GM12878 (cell line): ENCODE measurements around the gene SERPINH1. TPM values are rescaled to one million over a fixed set of nuclear protein-coding genes. Genes with fewer than 3 reads are reported as not detected.

ENCODE experiments used
- ATAC-seq: fragments of 200-7000 bp; cut with Tn5 transposase; 3 replicates; pipeline ENCODE4 v1.9.1; 2020; ENCODE audit warnings: mild to moderate bottlenecking, moderate library complexity
- BruUV-seq: library from RNA; stranded (reverse); fragments of 400-500 nt; replicated peaks from 2 replicates; lab custom pipeline; 2021; lab: Mats Ljungman, UMichigan
- CTCF ChIA-PET: fragments of 300-600 bp; sonication (Branson Sonifier 250); formaldehyde crosslinking; extraction: SDS; loops from one replicate; lab custom pipeline; 2021; ENCODE audit warnings: inconsistent platforms; lab: Yijun Ruan, JAX
- POLR2A ChIA-PET: fragments of 350-600 bp; formaldehyde crosslinking; extraction: SDS; loops from one replicate; lab custom pipeline; 2021; ENCODE audit warnings: inconsistent platforms; lab: Charles Lee
- RAD21 ChIA-PET: fragments of 300-600 bp; sonication (Branson Sonifier 250); formaldehyde crosslinking; loops from one replicate; lab custom pipeline; 2023; ENCODE audit warnings: antibody characterized with exemption; ENCODE audit not compliant: unreplicated experiment; lab: Charles Lee
- SMC1A ChIA-PET: fragments of 300-600 bp; sonication (Branson Sonifier 250); formaldehyde crosslinking; loops from one replicate; lab custom pipeline; 2023; ENCODE audit not compliant: unreplicated experiment, uncharacterized antibody; lab: Charles Lee
- DNase-seq: peaks from one replicate; pipeline ENCODE4 v3.0.0-alpha.2; 2011; ENCODE audit warnings: low read depth, low spot score
- FAIRE-seq: peaks from 3 replicates; lab custom pipeline; 2011; peaks lifted over from hg19 to GRCh38; lab: Jason Lieb, UNC
- H2AFZ ChIP-seq: 2 replicates; pipeline ENCODE4 v1.6.0; 2011; ENCODE audit warnings: low read depth, low read length, control low read depth; ENCODE audit not compliant: control insufficient read depth
- H3K27ac ChIP-seq: 2 replicates; pipeline ENCODE4 v1.5.1; 2011; ENCODE audit warnings: control low read depth; ENCODE audit not compliant: control insufficient read depth, insufficient read depth
- H3K27me3 ChIP-seq, 2 experiments: replicated peaks in 1 of 2; 2 replicates each; pipeline versions ENCODE4 v1.6.0 to v1.6.1; 2011; ENCODE audit warnings: low read length in 1 of 2; ENCODE audit not compliant: control insufficient read depth in 2 of 2, insufficient read depth in 2 of 2
- H3K36me3 ChIP-seq, 2 experiments: 2 replicates each; pipeline ENCODE4 v1.5.1; 2011; ENCODE audit warnings: low read length in 1 of 2; ENCODE audit not compliant: control insufficient read depth in 2 of 2, insufficient read depth in 2 of 2
- H3K4me1 ChIP-seq: 2 replicates; pipeline ENCODE4 v1.6.1; 2011; ENCODE audit warnings: mild to moderate bottlenecking, low read length, moderate library complexity, mixed read lengths; ENCODE audit not compliant: control insufficient read depth, insufficient read depth
- H3K4me2 ChIP-seq: 2 replicates; pipeline ENCODE4 v1.6.0; 2011; ENCODE audit warnings: control low read depth; ENCODE audit not compliant: control insufficient read depth, insufficient read depth
- H3K4me3 ChIP-seq: fragments of 200-600 bp; sonication (generic); 2 replicates; pipeline ENCODE4 v1.5.1; 2016
- H3K79me2 ChIP-seq: 2 replicates; pipeline ENCODE4 v1.6.0; 2011; ENCODE audit warnings: low read length; ENCODE audit not compliant: control insufficient read depth, insufficient read depth
- H3K9ac ChIP-seq: 2 replicates; pipeline ENCODE4 v1.8.0; 2011; ENCODE audit warnings: low read length, control low read depth, mixed read lengths; ENCODE audit not compliant: control insufficient read depth, insufficient read depth
- H3K9me3 ChIP-seq: replicated peaks from 3 replicates; pipeline ENCODE4 v1.5.1; 2011; ENCODE audit warnings: mild to moderate bottlenecking, low read length; ENCODE audit not compliant: control insufficient read depth, insufficient read depth
- H4K20me1 ChIP-seq: 2 replicates; pipeline ENCODE4 v1.6.0; 2011; ENCODE audit not compliant: control insufficient read depth, insufficient read depth
- ASH2L ChIP-seq: fragments of 300-600, 200-600 bp; sonication (generic); IDR thresholded peaks from 2 replicates; pipeline ENCODE4 v1.6.1; 2017; ENCODE audit warnings: low read depth, mild to moderate bottlenecking, borderline replicate concordance
- CREB1 ChIP-seq: IDR thresholded peaks from 2 replicates; pipeline ENCODE4 v1.6.1; 2012; ENCODE audit warnings: low read depth, mild to moderate bottlenecking, inconsistent platforms
- CREM ChIP-seq: IDR thresholded peaks from 2 replicates; pipeline ENCODE4 v1.6.1; 2014; ENCODE audit warnings: antibody characterized with exemption, low read depth
- NR2F1 ChIP-seq: fragments of 450-650 bp; conservative IDR thresholded peaks from 2 replicates; pipeline ENCODE4 v1.6.1; 2017; ENCODE audit warnings: mild to moderate bottlenecking
- TCF7 ChIP-seq: IDR thresholded peaks from 2 replicates; pipeline ENCODE4 v1.6.1; 2014; ENCODE audit warnings: antibody characterized with exemption, borderline replicate concordance
- WGBS: methylation state at CpG from one replicate; pipeline ENCODE4 v1.1.6; 2016; ENCODE audit warnings: low lambda C conversion rate; ENCODE audit not compliant: insufficient replicate concordance, insufficient coverage; ENCODE audit errors: missing lambda C conversion rate; 5-methylcytosine and 5-hydroxymethylcytosine counted together
- in situ Hi-C: fragments of 300-500 bp; cut with MboI; formaldehyde crosslinking; loops from 9 replicates; pipeline ENCODE4 v1.14.3; 2018; ENCODE audit warnings: mixed read lengths
- intact Hi-C: fragments of 100-400 bp; cut with micrococcal nuclease; formaldehyde crosslinking; loops from one replicate; pipeline ENCODE4 v1.14.2; 2022; ENCODE audit not compliant: unreplicated experiment
- polyA plus RNA-seq, 11 experiments: library from polyadenylated mRNA; depleted of rRNA in 4 of 11; unstranded in 6 of 11; stranded (reverse) in 5 of 11; fragments of >200 nt; fragmentation: Nextera tagmentation in 4 of 11; fragmentation: Illumina TruSeq in 1 of 11; extraction: Ambion mirVana in 4 of 11; extraction: Trizol in 1 of 11; gene quantifications; 1 replicate in 1 of 11; 2 replicates in 10 of 11; pipeline versions ENCODE4 v1.2.1 to v1.2.3, GENCODE V29; 2011 to 2016; ENCODE audit warnings: inconsistent platforms in 2 of 11, missing spikeins in 2 of 11, low read depth in 1 of 11
- total RNA-seq, 4 experiments: library from RNA; depleted of rRNA in 3 of 4; stranded (reverse); fragments of >200 nt in 3 of 4; fragmentation: Illumina TruSeq in 1 of 4; extraction: Trizol in 1 of 4; gene quantifications; 2 replicates each; pipeline versions ENCODE4 v1.2.1 to v1.2.3, GENCODE V29; 2013 to 2021
- TF ChIP-seq, protein P1 (sequence below): fragments of 450-650 bp; IDR thresholded peaks from 2 replicates; pipeline ENCODE4 v1.6.1; 2017; ENCODE audit warnings: antibody characterized with exemption, mild to moderate bottlenecking, moderate library complexity

SERPINH1 gene
- total and polyA plus RNA-seq, 10 of the 15 experiments (the other 5 are each of a cell fraction or from before 2014, with no cell fraction given): 0.34 to 19.8 (median 13.7) TPM

DNA sequence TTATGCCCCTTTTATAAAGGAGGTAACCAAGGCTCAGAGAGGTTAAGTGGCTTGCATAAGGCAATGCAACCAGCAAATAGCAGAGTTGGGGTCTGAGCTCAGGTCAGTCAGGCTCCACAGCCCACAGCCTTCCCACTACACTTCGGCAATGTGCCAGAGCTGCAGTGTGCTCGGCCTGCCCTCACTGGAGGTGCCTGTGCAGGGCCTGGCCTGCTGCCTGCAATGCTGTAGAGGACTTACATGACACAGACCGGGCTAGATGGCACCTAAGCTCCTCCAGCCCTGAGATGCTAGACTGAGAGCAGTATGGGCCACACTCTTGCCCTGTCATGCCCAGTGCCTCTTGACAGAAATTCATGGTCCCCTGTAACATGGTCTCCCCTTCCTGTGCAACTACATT lies 49.8 kb downstream of the SERPINH1 start:
- Histone ChIP-seq H3K79me2 (no peaks in the 10 kb centered on the region), H4K20me1 (no peaks in the 10 kb centered on the region), H3K36me3 (no peaks in the 10 kb centered on the region), H3K27me3 (peaks cover 0 to 2% of the 10 kb centered on the region in 2 experiments; a peak in 2 of 4 replicates), H3K4me3 (no peak overlapping the region), H3K4me2 (no peak overlapping the region), H2AFZ (no peak overlapping the region), H3K9me3 (no peaks in the 10 kb centered on the region), H3K9ac (no peak overlapping the region), H3K27ac (no peak overlapping the region), H3K4me1 (no peaks in the 10 kb centered on the region)
- BruUV-seq: no TSS peak
- ChIA-PET POLR2A (no interaction called here), CTCF (interaction anchor here (0.8 to 1.0 kb wide), 2 partner anchors 14 to 15 kb away, joined by 3 read pairs; no protein-coding TSS in a partner anchor), SMC1A (no interaction called here), RAD21 (no interaction called here)
- in situ Hi-C loops: no loop called here
- TF ChIP-seq NR2F1: no peak
- TF ChIP-seq CREB1: no peak
- TF ChIP-seq TCF7: no peak
- TF ChIP-seq, protein P1, sequence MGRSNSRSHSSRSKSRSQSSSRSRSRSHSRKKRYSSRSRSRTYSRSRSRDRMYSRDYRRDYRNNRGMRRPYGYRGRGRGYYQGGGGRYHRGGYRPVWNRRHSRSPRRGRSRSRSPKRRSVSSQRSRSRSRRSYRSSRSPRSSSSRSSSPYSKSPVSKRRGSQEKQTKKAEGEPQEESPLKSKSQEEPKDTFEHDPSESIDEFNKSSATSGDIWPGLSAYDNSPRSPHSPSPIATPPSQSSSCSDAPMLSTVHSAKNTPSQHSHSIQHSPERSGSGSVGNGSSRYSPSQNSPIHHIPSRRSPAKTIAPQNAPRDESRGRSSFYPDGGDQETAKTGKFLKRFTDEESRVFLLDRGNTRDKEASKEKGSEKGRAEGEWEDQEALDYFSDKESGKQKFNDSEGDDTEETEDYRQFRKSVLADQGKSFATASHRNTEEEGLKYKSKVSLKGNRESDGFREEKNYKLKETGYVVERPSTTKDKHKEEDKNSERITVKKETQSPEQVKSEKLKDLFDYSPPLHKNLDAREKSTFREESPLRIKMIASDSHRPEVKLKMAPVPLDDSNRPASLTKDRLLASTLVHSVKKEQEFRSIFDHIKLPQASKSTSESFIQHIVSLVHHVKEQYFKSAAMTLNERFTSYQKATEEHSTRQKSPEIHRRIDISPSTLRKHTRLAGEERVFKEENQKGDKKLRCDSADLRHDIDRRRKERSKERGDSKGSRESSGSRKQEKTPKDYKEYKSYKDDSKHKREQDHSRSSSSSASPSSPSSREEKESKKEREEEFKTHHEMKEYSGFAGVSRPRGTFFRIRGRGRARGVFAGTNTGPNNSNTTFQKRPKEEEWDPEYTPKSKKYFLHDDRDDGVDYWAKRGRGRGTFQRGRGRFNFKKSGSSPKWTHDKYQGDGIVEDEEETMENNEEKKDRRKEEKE: no peak
- TF ChIP-seq CREM: no peak
- TF ChIP-seq ASH2L: no peak
- WGBS: 11% methylated on average over 3 of the region's 3 CpGs
- intact Hi-C loops: no loop called here
- FAIRE-seq (no peak), ATAC-seq (no peak), DNase-seq (no peak)
